Effector memory CD8-positive, alpha-beta T cell (primary cell): ENCODE data around the gene CAMK4.
A peak's percentile ranks its signal among the peaks of the same experiment; 100 is the strongest.
"Not testable (repeated sequence)": the region's sequence is repeated elsewhere in the genome, so short reads cannot be mapped to it uniquely, and the experiment has no call there.

ENCODE experiments used
- ATAC-seq: fragments of 150-1000 bp; cut with Tn5 transposase; replicated peaks from 2 replicates; pipeline ENCODE4 v1.10.0; 2021; ENCODE audit warnings: mild to moderate bottlenecking, moderate library complexity
- DNase-seq, 3 experiments: peaks; one replicate each; pipeline ENCODE4 v3.0.0; 2021
- H3K27ac Mint-ChIP-seq, 2 donors: one replicate each; pipeline ENCODE4 v1.8.0; 2022; ENCODE audit warnings: mild to moderate bottlenecking in 2 of 2, mixed read lengths in 2 of 2, moderate library complexity in 2 of 2
- H3K27me3 Mint-ChIP-seq, 2 donors: one replicate each; pipeline ENCODE4 v1.8.0; 2022; ENCODE audit warnings: mixed read lengths in 2 of 2
- H3K36me3 Mint-ChIP-seq: one replicate; pipeline ENCODE4 v1.8.0; 2022; ENCODE audit warnings: mild to moderate bottlenecking, moderate library complexity, mixed read lengths; ENCODE audit not compliant: insufficient read depth
- H3K4me1 Mint-ChIP-seq, 2 donors: one replicate each; pipeline ENCODE4 v1.8.0; 2022; ENCODE audit warnings: low read depth in 2 of 2, mixed read lengths in 2 of 2
- H3K4me3 Mint-ChIP-seq, 2 donors: one replicate each; pipeline ENCODE4 v1.8.0; 2022; ENCODE audit warnings: mild to moderate bottlenecking in 2 of 2, mixed read lengths in 2 of 2, moderate library complexity in 2 of 2
- H3K9me3 Mint-ChIP-seq, 2 donors: one replicate each; pipeline ENCODE4 v1.8.0; 2022; ENCODE audit warnings: mixed read lengths in 2 of 2

Gene CAMK4

DNA sequence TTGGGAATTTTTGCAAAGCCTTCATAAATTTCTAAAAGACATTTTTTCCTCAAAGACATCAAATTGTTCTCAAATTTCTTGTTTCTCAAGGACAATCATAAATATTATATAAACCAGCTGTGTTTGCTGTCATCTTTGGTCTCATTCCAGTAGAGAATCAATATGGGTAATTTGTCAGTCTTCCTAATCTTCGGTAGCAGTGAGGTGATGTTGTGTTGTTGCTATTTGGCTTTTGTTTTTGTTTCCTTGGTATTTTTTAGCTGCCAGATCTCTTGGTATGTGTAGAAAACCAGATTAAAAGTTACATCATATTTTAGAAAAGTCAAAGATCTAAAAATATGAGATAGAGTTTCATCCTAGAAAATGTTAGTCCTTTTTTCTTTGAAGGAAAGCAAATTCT lies 87.5 kb downstream of the CAMK4 start:
- Mint-ChIP-seq H3K9me3 (no peaks in the 10 kb centered on the region), H3K27me3 (no peaks in the 10 kb centered on the region), H3K4me1 (peaks cover 24 to 61% of the 10 kb centered on the region in 2 donors), H3K36me3 (no peaks in the 10 kb centered on the region), H3K27ac (peak overlapping the region in 1 of 2 donors; percentile 88), H3K4me3 (no peak overlapping the region)
- ATAC-seq (no peak), DNase-seq (no peak)

DNA sequence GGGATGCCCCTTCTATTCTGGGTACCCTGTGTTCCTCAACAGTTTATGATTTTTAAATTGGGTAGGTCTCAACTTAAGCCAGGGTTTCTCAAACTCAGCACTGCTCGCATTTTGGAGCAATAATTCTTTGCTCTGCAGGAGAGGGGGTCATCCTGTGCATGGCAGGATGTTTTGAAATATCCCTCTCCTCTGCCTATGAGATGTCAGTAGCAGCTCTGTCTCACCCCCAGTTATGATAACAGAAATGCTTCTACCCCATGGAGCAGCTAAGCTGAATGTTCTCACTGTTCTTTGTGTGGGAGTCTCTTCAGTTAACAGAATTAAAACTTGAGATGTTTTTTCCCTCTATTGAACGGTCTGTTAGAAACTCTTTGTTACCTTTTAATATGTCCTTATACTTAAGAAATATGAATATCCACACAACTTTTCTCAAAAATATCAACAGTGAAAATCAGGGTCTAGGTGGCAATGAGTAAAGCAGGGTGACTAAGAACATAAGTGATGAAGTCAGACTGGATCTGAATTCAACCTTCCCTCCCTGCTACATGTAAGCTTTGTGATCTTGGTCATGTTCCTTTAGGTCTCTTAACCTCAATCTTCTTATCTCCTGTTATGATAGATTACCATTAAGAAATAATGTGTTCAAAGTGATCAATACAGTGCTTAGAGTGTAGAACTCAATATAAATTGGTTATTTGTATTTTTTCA lies 89.0 kb downstream of the CAMK4 start:
- no peak for DNase-seq
- Mint-ChIP-seq H3K36me3 (no peaks in the 10 kb centered on the region), H3K27ac (peak overlapping the region in 1 of 2 donors; percentile 60), H3K4me3 (no peak overlapping the region), H3K9me3 (no peaks in the 10 kb centered on the region), H3K27me3 (no peaks in the 10 kb centered on the region), H3K4me1 (peaks cover 24 to 61% of the 10 kb centered on the region in 2 donors)
- no peak for ATAC-seq

DNA sequence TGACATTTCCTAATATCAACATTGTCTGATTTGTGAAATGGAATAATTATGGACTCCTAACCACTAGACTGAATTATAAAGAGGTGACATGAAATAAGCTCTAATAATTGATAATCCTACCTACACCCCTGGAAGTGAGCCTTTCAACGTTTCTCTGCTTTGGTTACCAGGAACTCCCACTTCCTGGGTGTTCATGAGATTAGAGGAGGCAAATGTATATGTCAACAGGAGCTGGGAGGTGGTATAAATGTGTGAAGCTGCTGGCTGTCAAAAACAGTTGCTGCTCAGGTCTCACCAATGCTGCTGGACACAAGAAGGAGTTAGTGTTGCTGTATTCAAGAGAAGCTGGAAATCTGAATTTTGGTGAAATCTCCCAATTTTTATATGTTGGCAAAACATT lies 96.8 kb downstream of the CAMK4 start:
- Mint-ChIP-seq H3K27me3 (no peaks in the 10 kb centered on the region), H3K9me3 (peaks cover 0 to 4% of the 10 kb centered on the region in 2 donors), H3K36me3 (no peaks in the 10 kb centered on the region), H3K27ac (peak overlapping the region; percentile 58 to 61), H3K4me1 (peaks cover 20 to 32% of the 10 kb centered on the region in 2 donors), H3K4me3 (no peak overlapping the region)
- DNase-seq: no peak
- ATAC-seq: peak; percentile 42

DNA sequence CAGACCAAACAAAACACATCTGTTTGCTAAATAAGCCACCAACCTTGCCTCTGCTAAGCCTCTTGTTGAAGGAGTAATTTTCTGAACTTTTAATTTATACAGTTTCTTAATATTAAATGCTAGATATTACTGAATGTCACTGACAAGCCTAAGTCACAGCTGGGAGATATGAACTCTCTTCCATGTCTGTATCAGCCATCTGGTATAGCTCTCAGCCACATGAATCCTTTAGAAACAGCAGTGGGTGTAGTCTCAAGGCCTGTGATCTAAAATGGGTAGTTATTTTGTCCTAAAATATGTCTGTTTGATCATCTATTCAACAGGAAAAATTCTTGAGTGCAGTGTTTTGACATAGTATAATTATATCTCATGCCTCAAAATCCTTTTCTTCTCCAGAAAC lies 97.2 kb downstream of the CAMK4 start:
- Mint-ChIP-seq H3K27me3 (no peaks in the 10 kb centered on the region), H3K4me1 (peaks cover 20 to 27% of the 10 kb centered on the region in 2 donors)

DNA sequence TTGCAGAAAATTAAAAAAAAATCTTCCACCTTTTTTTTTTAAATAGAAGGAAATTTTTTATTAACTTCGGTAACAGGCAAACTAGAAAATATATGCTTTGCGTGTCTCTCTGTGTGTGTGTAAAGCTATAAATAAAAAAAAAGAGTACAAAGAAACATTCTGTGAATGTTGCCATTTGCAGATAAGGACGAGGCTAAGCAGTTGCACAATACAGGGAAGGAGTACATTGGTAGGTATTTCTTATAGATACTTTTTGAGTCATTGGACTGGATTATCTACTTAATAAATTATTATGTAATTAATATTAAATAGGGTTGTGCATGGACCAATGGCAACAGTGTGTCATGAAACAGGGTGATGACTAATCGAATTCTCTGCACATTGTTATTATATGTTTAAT lies 102.4 kb downstream of the CAMK4 start:
- Mint-ChIP-seq H3K4me1 (peaks cover 5 to 11% of the 10 kb centered on the region in 2 donors), H3K4me3 (no peak overlapping the region), H3K27me3 (no peaks in the 10 kb centered on the region), H3K27ac (no peak overlapping the region), H3K36me3 (no peaks in the 10 kb centered on the region), H3K9me3 (peaks cover 0 to 4% of the 10 kb centered on the region in 2 donors)
- no peak for ATAC-seq
- DNase-seq: no peak

More for the DNA sequence above, 97.2 kb downstream of the CAMK4 start:
- H3K36me3 Mint-ChIP-seq: no peaks in the 10 kb centered on the region
- no peak overlapping the region for H3K4me3 Mint-ChIP-seq
- ATAC-seq (no peak), DNase-seq (no peak)
- peak overlapping the region; percentile 58 to 61 for H3K27ac Mint-ChIP-seq
- H3K9me3 Mint-ChIP-seq: peaks cover 0 to 4% of the 10 kb centered on the region in 2 donors

DNA sequence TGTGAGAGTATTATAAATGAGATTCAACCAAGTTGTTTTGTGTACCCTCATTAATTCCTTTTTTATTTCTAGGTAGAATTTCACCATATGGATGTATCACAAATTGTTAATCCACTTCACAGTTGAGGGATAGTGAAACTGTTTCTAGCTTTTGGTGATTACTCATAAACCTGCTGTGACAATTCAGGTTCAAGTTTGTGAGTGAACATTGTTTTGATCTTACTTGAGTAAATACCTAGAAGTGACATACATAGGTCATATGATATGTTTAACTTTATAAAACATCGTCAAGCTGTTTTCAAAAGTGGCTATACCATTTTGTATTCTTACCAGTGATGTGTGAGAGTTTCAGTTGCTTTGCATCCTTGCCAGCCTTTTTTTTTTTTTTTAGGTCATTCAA lies 112.9 kb downstream of the CAMK4 start:
- H3K27ac Mint-ChIP-seq: peak overlapping the region in 1 of 2 donors; percentile 5
- no peak for ATAC-seq
- no peak for DNase-seq
- peaks cover 35 to 55% of the 10 kb centered on the region in 2 donors for H3K4me1 Mint-ChIP-seq
- no peaks in the 10 kb centered on the region for H3K36me3 Mint-ChIP-seq
- H3K27me3 Mint-ChIP-seq: no peaks in the 10 kb centered on the region
- no peaks in the 10 kb centered on the region for H3K9me3 Mint-ChIP-seq
- H3K4me3 Mint-ChIP-seq: peak overlapping the region in 1 of 2 donors; percentile 22

DNA sequence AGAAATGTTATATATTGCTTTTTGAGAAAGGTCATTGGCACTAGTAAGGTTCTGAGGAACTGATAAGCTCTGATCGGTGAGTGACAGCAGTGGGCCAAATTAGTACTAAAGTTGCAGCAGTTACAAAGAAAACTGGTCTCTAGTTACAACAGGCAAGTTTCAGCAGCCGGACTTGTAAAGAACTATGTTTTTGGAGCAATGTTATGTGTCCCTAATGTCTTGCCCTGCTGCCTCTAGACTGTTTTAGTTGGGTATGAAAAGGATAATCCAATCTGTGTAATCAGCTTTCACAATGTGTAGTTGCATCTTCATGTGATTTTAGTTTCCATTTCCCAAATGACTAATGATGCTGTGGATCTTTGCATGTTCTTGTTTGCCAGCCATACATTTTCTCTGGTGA lies 113.5 kb downstream of the CAMK4 start:
- H3K36me3 Mint-ChIP-seq: no peaks in the 10 kb centered on the region

DNA sequence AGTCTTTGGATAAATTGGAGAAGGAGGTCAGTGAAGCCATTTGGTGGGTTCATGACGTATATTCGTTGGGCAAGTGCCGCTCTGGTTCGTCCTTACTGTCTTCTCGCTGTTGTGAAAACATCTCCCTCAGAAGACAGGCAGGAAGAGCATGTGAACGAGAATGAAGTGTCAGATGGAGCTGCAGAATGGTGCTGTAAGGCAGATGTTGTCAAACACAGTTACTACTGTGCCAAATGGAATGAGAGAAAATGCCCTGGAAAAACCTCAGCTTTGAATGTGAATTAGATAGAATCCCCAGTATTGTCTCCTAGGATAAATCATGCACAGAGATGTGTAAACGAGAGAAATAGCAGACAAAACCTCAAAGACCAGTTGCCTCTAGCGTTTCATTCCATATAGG lies 121.5 kb downstream of the CAMK4 start:
- H3K4me1 Mint-ChIP-seq: peaks cover 14 to 27% of the 10 kb centered on the region in 2 donors
- no peaks in the 10 kb centered on the region for H3K9me3 Mint-ChIP-seq
- H3K4me3 Mint-ChIP-seq: no peak overlapping the region

More for the DNA sequence above, 113.5 kb downstream of the CAMK4 start:
- H3K27me3 Mint-ChIP-seq: no peaks in the 10 kb centered on the region
- peak overlapping the region in 1 of 2 donors; percentile 22 for H3K4me3 Mint-ChIP-seq
- DNase-seq: no peak
- ATAC-seq: no peak
- peak overlapping the region in 1 of 2 donors; percentile 5 for H3K27ac Mint-ChIP-seq
- H3K4me1 Mint-ChIP-seq: peaks cover 35 to 55% of the 10 kb centered on the region in 2 donors
- no peaks in the 10 kb centered on the region for H3K9me3 Mint-ChIP-seq

DNA sequence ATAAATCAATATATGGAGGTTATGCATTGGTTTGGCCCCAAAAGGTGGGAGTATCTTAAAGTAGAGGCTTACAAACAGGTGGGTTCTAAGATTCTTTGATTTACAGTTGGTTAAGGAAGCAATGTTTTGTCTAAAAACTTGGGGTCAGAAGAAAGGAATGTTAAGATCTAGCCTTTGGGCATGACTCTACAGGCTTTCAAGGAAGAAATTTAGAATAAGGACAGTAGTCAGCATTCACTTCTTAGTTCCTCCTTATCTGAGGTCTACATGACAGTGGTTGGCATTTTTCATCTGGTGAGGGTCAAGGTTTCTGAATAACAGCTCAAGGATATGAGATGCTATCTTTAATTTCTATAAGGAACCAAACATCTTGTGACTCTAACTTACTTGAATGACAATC lies 122.8 kb downstream of the CAMK4 start:
- no peaks in the 10 kb centered on the region for H3K27me3 Mint-ChIP-seq
- H3K4me3 Mint-ChIP-seq: no peak overlapping the region
- peaks cover 30% of the 10 kb centered on the region for H3K36me3 Mint-ChIP-seq
- no peaks in the 10 kb centered on the region for H3K9me3 Mint-ChIP-seq
- no peak for ATAC-seq
- no peak overlapping the region for H3K27ac Mint-ChIP-seq
- peaks cover 8 to 18% of the 10 kb centered on the region in 2 donors for H3K4me1 Mint-ChIP-seq
- DNase-seq: no peak

More for the DNA sequence above, 121.5 kb downstream of the CAMK4 start:
- no peak overlapping the region for H3K27ac Mint-ChIP-seq
- no peak for ATAC-seq
- no peak for DNase-seq
- H3K36me3 Mint-ChIP-seq: peaks cover 24% of the 10 kb centered on the region
- no peaks in the 10 kb centered on the region for H3K27me3 Mint-ChIP-seq

DNA sequence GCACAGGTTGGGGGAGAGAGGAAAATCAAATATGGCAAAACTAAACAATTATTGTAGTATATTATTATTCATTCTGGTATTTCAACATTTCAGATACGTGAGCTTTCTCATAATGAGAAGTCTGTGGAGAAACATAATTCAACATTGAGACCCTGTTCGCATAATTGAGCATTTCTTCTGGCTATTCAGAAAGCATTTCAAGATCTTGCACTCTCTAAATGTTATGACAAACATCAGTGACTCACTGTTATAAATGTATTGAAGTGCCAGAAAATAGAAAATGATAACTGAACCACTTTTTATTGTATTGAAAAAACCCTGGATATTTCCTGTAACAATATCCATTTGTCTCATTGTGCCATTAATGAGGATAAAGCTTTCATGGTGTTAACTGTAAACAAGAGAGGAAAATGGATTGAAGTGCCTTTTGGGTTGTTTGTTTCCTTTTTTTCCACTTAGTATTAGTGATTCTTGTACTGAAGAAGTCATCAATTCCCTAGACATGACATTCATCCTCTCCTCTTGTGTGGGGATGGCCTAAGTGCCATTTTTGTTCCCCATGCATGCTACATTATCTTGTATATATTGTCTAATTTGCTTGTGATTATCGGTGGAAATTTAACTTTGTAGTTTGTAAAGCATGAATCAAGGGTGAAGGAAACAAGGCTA lies 124.6 kb downstream of the CAMK4 start:
- DNase-seq: no peak
- H3K4me3 Mint-ChIP-seq: no peak overlapping the region
- no peaks in the 10 kb centered on the region for H3K27me3 Mint-ChIP-seq
- H3K27ac Mint-ChIP-seq: peak overlapping the region in 1 of 2 donors; percentile 38
- H3K36me3 Mint-ChIP-seq: peaks cover 30% of the 10 kb centered on the region
- no peaks in the 10 kb centered on the region for H3K9me3 Mint-ChIP-seq
- no peak for ATAC-seq
- H3K4me1 Mint-ChIP-seq: peaks cover 6 to 12% of the 10 kb centered on the region in 2 donors

DNA sequence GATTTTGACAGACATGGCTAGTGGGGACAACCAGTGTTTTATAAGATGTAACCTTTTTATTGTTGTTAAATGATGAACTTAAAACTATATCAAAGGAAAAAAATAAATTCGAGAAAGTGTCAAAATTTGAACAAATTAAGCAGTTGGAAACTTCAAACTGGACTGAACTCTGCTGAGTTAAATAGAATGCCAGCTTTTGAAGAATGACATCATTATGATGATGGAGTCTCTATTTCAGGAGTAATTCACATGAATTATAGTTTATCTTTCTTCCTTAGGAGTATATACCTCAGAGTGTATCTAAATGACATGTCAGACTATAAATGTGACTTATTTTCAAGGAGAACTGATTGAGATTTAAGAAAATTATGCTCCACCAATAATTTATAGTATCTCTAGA lies 125.2 kb downstream of the CAMK4 start:
- peaks cover 6 to 15% of the 10 kb centered on the region in 2 donors for H3K4me1 Mint-ChIP-seq
- DNase-seq: no peak
- ATAC-seq: no peak
- H3K27ac Mint-ChIP-seq: peak overlapping the region in 1 of 2 donors; percentile 38
- H3K27me3 Mint-ChIP-seq: no peaks in the 10 kb centered on the region
- no peak overlapping the region for H3K4me3 Mint-ChIP-seq
- H3K9me3 Mint-ChIP-seq: no peaks in the 10 kb centered on the region
- peaks cover 26% of the 10 kb centered on the region for H3K36me3 Mint-ChIP-seq

DNA sequence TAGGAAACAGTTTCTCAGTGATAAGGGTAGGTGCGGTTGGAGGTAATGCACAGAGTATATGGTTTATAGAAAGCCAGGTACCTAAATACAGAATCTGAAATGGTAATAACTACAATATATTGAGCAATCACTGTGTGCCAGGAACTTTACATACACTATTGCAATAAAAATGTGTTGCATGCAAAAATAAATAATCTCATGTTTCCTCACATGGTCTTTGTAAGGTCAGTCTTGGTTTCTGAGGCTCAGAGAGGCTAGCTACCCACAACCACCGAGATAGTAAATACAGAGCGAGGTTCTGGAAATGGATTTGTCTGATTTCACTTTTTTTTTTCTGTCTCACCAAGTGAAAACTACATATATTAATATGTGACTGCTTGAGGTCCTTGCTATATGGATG lies 128.9 kb downstream of the CAMK4 start:
- ATAC-seq (no peak), DNase-seq (no peak)
- H3K27ac Mint-ChIP-seq: no peak overlapping the region
- H3K4me1 Mint-ChIP-seq: peaks cover 8 to 15% of the 10 kb centered on the region in 2 donors
- peaks cover 6% of the 10 kb centered on the region for H3K36me3 Mint-ChIP-seq
- H3K4me3 Mint-ChIP-seq: no peak overlapping the region
- no peaks in the 10 kb centered on the region for H3K9me3 Mint-ChIP-seq
- no peaks in the 10 kb centered on the region for H3K27me3 Mint-ChIP-seq

DNA sequence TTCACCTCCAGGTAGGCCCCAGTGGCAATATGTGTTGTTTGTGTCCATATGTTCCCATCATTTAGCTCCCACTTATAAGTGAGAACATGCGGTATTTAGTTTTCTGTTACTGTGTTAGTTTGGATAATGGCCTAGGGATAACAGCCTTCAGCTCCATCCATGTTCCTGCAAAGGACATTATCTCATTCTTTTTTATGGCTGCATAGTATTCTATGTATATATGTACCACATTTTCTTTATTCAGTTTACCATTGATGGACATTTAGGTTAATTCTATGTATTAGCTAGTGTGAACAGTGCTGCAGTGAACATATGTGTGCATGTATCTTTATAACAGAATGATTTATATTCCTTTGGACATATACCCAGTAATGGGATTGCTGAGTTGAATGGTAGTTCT lies 134.5 kb downstream of the CAMK4 start:
- not testable (repeated sequence) for H3K27ac Mint-ChIP-seq, H3K36me3 Mint-ChIP-seq
- peaks cover 19 to 23% of the 10 kb centered on the region in 2 donors for H3K4me1 Mint-ChIP-seq

DNA sequence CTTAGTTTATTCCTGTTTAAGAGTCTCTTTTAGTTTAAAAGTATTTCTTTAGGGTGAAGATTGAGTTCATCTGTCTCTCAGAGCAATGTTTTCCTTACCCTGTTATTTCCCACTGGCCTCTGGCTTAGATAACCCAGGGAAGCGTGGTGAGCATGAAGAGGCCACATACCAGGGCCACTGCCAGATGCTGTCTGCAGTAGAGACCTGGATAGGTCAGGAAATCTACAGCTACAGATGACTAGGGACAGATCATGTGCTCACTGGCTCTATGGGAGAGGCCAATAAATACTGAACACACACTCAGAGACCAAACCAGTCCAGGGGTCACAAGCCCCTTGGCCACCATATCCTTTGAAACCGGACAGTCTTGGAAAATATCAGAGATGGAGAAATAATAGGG lies 136.0 kb downstream of the CAMK4 start:
- ATAC-seq (no peak), DNase-seq (no peak)
- Mint-ChIP-seq H3K27ac (no peak overlapping the region), H3K4me1 (peaks cover 22 to 27% of the 10 kb centered on the region in 2 donors), H3K4me3 (no peak overlapping the region), H3K27me3 (no peaks in the 10 kb centered on the region), H3K36me3 (no peaks in the 10 kb centered on the region), H3K9me3 (no peaks in the 10 kb centered on the region)

More for the DNA sequence above, 134.5 kb downstream of the CAMK4 start:
- not testable (repeated sequence) for H3K4me3 Mint-ChIP-seq, H3K9me3 Mint-ChIP-seq, ATAC-seq, DNase-seq, H3K27me3 Mint-ChIP-seq
